ENCODE measurements around the gene NT5E. TPM values are rescaled to one million over a fixed set of nuclear protein-coding genes. Genes with fewer than 3 reads are reported as not detected.

NT5E gene
- total RNA-seq, 2 experiments from 2014 or later, result 3.7 to 3.8 TPM

DNA sequence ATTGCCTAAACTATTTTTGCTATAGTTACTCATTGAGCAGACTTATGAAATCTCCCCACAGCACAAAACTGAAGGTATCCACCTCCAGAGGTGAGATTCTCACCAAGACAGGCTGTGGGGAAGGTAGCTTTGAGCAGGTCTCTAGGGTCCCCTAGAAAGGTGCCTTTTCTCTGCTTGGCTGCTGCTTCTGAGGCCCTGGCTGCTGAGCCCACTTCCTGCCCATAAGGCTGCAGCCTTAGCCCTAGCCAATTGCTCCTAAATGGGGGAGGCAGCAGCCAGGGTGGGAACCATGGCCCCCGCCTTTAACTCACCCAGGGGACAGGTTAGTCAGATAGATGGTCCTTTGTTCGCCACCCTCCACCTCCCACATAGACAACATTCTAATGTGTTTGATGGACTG lies 3.6 kb downstream of the NT5E start:
- Mint-ChIP-seq H3K4me1 (ENCODE audit: low read depth) (peaks cover 18% of the 10 kb centered on the region), H3K36me3 (no peaks in the 10 kb centered on the region), H3K27ac (no peak overlapping the region), H3K27me3 (peaks cover 49% of the 10 kb centered on the region), H3K4me3 (no peak overlapping the region), H3K9me3 (no peaks in the 10 kb centered on the region)
- intact Hi-C loops (cut with micrococcal nuclease), result no loop called here
- no peak for DNase-seq
- ChIA-PET POLR2A (no interaction called here), CTCF (no interaction called here)

DNA sequence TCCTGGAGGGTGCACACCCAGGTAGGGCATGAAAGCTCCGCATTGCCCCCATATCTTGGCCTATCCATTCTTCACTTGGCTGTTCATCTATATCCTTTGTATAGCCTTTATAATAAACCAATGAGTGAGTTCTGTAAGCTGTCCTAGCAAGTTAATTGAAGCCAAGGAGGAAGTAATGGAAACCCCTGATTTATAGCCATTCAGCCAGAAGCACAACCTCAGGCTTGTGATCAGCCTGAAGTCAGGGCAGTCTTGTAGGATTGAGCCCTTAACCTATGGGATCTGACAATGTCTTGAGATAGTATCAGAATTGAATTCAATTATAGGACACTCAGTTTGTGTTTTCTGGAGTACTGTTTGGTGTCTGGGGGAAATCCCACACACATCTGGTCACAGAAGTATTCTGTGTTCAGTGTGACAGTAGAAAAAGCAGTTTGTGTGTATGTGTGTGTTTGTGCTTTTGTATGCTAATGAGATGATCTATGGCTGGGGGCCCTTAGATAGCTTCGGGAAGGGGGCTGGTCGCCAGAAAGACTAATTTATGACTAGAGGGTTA lies 5.7 kb downstream of the NT5E start:
- Mint-ChIP-seq H3K9me3 (no peaks in the 10 kb centered on the region), H3K4me3 (no peak overlapping the region), H3K4me1 (ENCODE audit: low read depth) (peaks cover 12% of the 10 kb centered on the region), H3K27ac (no peak overlapping the region), H3K36me3 (no peaks in the 10 kb centered on the region), H3K27me3 (peaks cover 35% of the 10 kb centered on the region)
- ChIA-PET CTCF (interaction anchor here (1.5 kb wide), 1 partner anchor 28 kb away, joined by 5 read pairs; no protein-coding TSS in a partner anchor), POLR2A (no interaction called here)
- no peak for DNase-seq
- intact Hi-C loops (cut with micrococcal nuclease), result no loop called here

DNA sequence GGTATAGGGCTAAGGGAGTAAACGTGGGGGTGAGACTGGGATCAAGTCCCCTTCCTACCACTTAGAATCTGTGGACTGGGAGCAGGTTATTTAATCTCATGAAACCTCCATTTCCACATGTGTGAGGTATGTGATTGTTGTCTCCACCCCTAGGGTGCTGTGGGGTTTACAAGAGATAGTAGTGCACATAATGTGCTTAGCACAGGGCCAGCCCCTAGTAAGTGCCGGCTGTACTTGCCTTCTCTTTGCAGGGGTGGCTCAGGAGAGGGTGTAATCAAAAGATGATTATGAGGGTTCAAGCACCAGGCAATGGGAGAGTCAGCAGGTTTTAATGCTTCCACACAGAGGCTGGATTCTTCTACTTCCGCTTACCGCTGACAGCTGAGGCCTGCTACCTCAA lies 6.9 kb downstream of the NT5E start:
- Mint-ChIP-seq H3K4me1 (ENCODE audit: low read depth) (peaks cover 19% of the 10 kb centered on the region), H3K36me3 (no peaks in the 10 kb centered on the region), H3K27ac (no peak overlapping the region), H3K9me3 (no peaks in the 10 kb centered on the region), H3K27me3 (peaks cover 25% of the 10 kb centered on the region), H3K4me3 (no peak overlapping the region)
- POLR2A ChIA-PET, result no interaction called here
- DNase-seq, result no peak
- CTCF ChIA-PET, result no interaction called here
- intact Hi-C loops (cut with micrococcal nuclease), result no loop called here

DNA sequence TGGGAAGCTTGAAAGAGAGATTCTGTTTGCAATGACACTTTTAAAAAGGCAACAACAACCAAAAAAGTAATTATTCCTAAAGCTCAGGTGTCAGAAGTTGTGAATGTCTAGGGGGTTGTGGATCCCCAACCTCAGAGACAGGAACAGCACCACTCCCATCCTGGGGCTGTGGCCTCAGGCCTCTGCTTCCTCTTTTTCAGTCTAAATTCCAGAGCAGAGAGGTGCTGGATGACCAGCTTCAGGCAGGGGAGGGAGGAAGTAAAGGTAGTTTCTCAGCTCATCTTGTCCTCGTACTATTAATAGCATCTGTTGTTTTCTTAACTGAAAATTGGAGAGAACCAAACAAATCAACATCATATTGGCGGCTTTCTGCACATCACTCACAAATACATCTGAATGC lies 8.3 kb downstream of the NT5E start:
- no peak overlapping the region for H3K27ac Mint-ChIP-seq
- POLR2A ChIA-PET, result interaction anchor here (1.2 kb wide), 1 partner anchor 25 kb away, joined by 3 read pairs; no protein-coding TSS in a partner anchor
- H3K4me3 Mint-ChIP-seq, result no peak overlapping the region
- CTCF ChIA-PET, result interaction anchor here (1.2 kb wide), 1 partner anchor 26 kb away, joined by 3 read pairs; no protein-coding TSS in a partner anchor
- peaks cover 23% of the 10 kb centered on the region for H3K27me3 Mint-ChIP-seq
- DNase-seq, result no peak
- peaks cover 27% of the 10 kb centered on the region for H3K4me1 Mint-ChIP-seq (ENCODE audit: low read depth)
- no peaks in the 10 kb centered on the region for H3K9me3 Mint-ChIP-seq
- intact Hi-C loops (cut with micrococcal nuclease), result no loop called here
- H3K36me3 Mint-ChIP-seq, result no peaks in the 10 kb centered on the region

DNA sequence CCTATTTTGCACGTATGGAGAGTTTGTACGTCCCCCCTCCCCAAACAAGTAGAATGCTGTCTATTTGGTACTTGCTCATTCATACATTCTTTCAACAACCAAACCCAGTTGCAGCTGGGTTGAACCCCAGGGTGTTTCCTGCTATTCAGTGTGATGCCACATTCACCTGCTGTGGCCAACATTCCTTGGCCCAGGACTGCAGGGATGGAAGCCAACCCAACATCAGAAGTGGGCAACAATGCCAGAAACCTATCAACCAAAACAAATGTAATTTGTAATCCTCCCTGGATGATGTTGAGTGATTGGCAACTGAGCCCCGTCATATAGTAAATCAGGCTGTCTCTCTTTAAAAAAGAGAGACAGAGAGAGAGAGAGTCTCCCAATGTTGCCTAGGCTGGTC lies 8.9 kb downstream of the NT5E start:
- no peaks in the 10 kb centered on the region for H3K36me3 Mint-ChIP-seq
- H3K27ac Mint-ChIP-seq, result no peak overlapping the region
- no peak for DNase-seq
- ChIA-PET POLR2A (interaction anchor here (1.2 kb wide), 1 partner anchor 24 kb away, joined by 3 read pairs; no protein-coding TSS in a partner anchor), CTCF (interaction anchor here (1.2 kb wide), 2 partner anchors 24 to 26 kb away, joined by 3 to 4 read pairs; no protein-coding TSS in a partner anchor)
- H3K27me3 Mint-ChIP-seq, result peaks cover 23% of the 10 kb centered on the region
- peaks cover 32% of the 10 kb centered on the region for H3K4me1 Mint-ChIP-seq (ENCODE audit: low read depth)
- no peaks in the 10 kb centered on the region for H3K9me3 Mint-ChIP-seq
- intact Hi-C loops (cut with micrococcal nuclease), result no loop called here
- no peak overlapping the region for H3K4me3 Mint-ChIP-seq

DNA sequence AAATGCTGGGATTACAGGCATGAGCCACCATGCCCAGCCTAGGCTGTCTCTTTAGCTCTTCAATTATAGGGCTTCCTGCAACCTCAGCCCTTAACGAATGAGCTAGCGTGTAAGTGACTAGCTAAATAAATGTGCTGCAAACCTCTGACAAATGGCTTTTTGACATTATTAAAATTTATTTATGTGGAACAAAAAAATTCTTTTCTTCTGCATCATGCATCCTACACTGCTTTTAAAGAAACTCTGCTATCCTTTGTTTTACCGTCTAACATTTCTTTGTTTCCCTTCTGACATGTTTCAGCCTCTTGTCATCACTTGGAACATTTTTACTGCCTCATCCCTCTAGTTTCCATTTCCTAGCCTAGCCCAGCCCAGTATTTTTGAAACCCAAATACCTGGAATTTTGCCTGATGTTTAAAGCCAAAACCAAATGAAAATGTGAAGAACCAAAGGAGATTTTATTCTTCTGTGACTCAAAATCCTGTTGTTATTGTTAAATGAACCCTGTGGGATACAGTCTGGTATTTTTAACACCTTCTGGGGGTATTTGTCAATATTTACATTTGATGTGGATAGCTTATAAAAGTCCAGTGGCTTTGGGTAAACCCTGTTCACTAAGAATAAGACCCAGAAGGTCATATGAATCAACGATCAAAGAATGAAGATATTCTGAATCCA lies 9.5 kb downstream of the NT5E start:
- ChIA-PET POLR2A (no interaction called here), CTCF (interaction anchor here (1.2 kb wide), 1 partner anchor 23 kb away, joined by 4 read pairs; no protein-coding TSS in a partner anchor)
- intact Hi-C loops (cut with micrococcal nuclease), result no loop called here
- H3K36me3 Mint-ChIP-seq, result no peaks in the 10 kb centered on the region
- no peaks in the 10 kb centered on the region for H3K9me3 Mint-ChIP-seq
- no peak for DNase-seq
- H3K4me1 Mint-ChIP-seq (ENCODE audit: low read depth), result peaks cover 38% of the 10 kb centered on the region
- no peak overlapping the region for H3K27ac Mint-ChIP-seq
- no peak overlapping the region for H3K4me3 Mint-ChIP-seq
- H3K27me3 Mint-ChIP-seq, result peaks cover 19% of the 10 kb centered on the region

DNA sequence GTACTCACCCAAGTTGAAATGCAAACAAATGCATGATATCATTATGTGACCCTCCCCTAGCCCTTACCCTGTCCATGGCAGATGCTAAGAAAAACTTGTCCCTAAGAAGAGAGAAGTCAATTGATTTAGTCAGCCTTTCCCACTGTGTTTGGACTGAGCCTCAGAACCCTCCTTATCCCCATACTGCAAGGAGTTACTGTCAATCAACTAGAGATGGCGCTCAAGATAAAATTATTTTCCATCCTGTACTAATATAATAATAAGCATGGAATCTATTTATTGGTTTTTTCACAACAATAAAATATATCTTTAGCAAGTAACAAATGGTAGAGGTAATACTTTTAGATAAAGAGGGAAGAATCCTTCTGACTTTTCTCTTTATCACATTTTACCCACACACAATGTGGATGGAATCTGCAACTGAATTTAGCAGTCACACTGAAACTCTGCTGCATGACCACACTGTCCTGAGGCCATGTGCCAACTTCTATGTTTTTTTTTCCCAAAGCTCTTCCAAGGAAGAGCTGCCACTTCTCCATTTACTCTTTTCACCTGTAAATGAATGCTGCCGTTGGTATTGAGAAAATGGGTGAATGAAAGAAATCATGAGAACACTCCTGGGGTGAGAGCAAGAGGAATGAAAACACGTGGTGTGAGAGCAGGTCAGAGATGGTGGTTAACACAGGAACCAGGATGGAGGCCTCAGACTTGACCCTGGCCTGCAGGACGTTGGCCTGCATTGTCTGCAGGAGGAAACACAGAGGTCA lies 10.5 kb downstream of the NT5E start:
- H3K36me3 Mint-ChIP-seq, result no peaks in the 10 kb centered on the region
- ChIA-PET POLR2A (no interaction called here), CTCF (no interaction called here)
- H3K4me3 Mint-ChIP-seq, result no peak overlapping the region
- peak overlapping the region; percentile 38 for H3K27ac Mint-ChIP-seq
- DNase-seq, result no peak
- no peaks in the 10 kb centered on the region for H3K9me3 Mint-ChIP-seq
- intact Hi-C loops (cut with micrococcal nuclease), result loop anchor here (5.0 kb wide), 2 partner anchors 182 to 212 kb away; partner anchors contain the start of gene SYNCRIP
- H3K27me3 Mint-ChIP-seq, result peaks cover 19% of the 10 kb centered on the region
- H3K4me1 Mint-ChIP-seq (ENCODE audit: low read depth), result peaks cover 47% of the 10 kb centered on the region

DNA sequence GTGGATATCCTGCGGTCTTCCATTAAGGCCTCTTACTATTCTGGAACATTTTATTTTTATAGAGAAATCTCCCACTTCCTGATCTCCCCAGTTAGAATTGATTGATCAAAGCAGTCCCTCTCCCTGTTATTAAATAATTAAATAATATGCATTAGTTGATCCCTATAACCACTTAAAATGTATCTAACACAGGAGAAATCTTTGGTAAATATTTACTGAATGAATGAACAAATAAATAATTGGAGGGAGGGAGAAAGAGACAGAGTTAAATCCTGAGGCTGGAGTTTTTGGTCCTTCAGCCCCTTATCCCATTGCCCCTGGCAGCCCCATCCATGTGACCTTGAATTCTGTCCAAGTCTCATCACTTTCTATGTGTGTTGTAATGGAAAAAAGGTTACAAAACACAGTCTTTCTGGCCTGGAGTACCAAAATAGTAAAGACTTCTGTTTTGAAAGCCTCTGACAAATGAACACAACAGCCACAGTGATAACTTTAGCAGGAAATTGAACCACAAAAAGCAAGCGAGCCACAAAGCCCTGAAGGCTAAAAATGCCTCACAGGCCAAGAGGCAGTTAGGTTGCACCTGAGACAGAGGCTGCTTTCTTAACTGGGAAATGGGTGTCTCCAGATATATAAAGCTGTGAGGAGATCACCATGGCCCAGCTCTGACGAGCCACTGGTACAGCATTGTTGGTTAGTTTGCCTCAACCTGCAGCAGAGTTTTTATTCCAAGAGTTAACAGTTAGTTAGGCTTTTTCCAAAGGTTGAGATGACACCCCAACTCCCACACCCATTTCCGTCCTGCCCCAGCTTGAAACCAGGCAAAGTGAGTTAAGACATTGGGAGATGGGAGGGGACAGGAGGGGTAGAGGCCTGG lies 11.3 kb downstream of the NT5E start:
- intact Hi-C loops (cut with micrococcal nuclease), result loop anchor here (1.0 to 5.0 kb wide), 3 partner anchors 11 to 211 kb away; partner anchors contain the start of genes NT5E and SYNCRIP
- DNase-seq, result peak; percentile 60
- H3K27ac Mint-ChIP-seq, result peak overlapping the region; percentile 72
- peaks cover 21% of the 10 kb centered on the region for H3K27me3 Mint-ChIP-seq
- ChIA-PET CTCF (interaction anchor here (1.1 to 4.1 kb wide), 2 partner anchors 11 to 22 kb away, joined by 3 to 37 read pairs; partner anchors contain the start of gene NT5E), POLR2A (interaction anchor here (1.0 to 1.4 kb wide), 3 partner anchors 11 to 22 kb away, joined by 3 read pairs; partner anchors contain the start of gene NT5E)
- no peaks in the 10 kb centered on the region for H3K9me3 Mint-ChIP-seq
- H3K4me3 Mint-ChIP-seq, result no peak overlapping the region
- H3K36me3 Mint-ChIP-seq, result no peaks in the 10 kb centered on the region
- peaks cover 55% of the 10 kb centered on the region for H3K4me1 Mint-ChIP-seq (ENCODE audit: low read depth)

DNA sequence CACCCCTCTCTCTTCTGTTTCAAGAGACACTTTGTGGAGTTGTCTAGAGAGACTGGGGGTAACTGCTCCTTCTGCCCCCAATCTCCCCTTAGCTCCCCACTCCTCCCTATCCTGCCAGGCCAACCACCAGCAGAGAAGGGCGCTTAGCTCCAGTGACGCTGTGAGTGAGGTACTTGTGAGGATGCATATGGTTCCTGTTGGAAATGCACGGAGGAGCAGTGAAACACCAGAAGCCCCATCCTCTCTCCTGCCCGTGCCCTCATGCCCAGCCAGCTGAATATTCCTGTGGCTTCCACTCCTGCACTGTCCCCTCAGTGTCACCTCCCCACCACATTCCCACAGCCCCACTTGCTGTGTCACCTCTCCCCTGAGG lies 11.9 kb downstream of the NT5E start:
- no peaks in the 10 kb centered on the region for H3K36me3 Mint-ChIP-seq
- no peaks in the 10 kb centered on the region for H3K9me3 Mint-ChIP-seq
- peaks cover 15% of the 10 kb centered on the region for H3K27me3 Mint-ChIP-seq
- DNase-seq, result no peak
- ChIA-PET POLR2A (interaction anchor here (1.0 to 1.4 kb wide), 4 partner anchors 11 to 216 kb away, joined by 3 to 4 read pairs (median 3); partner anchors contain the start of gene NT5E), CTCF (interaction anchor here (1.1 to 4.1 kb wide), 2 partner anchors 12 to 22 kb away, joined by 3 to 37 read pairs; partner anchors contain the start of gene NT5E)
- intact Hi-C loops (cut with micrococcal nuclease), result loop anchor here (1.0 to 5.0 kb wide), 3 partner anchors 11 to 211 kb away; partner anchors contain the start of genes NT5E and SYNCRIP
- no peak overlapping the region for H3K4me3 Mint-ChIP-seq
- peaks cover 55% of the 10 kb centered on the region for H3K4me1 Mint-ChIP-seq (ENCODE audit: low read depth)
- peak overlapping the region; percentile 72 for H3K27ac Mint-ChIP-seq

DNA sequence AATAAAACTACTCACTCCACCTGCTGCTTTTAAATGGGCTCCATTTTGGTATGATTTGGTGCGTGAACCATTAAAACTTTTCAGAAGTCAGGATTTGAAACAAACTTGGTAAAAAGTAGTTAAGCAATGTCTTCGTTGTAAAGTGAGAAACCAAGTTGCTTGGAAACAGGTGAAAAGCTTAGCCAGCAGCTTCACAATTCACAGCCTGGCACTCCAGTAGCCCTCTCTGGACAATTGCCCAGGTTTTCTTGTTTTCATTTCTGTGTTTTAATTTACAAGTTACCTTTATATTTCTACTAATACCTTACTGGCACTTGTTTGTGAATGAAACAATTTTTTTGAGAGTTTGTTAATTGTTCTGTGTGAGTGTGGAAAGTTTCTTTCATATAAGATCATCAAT lies 12.8 kb downstream of the NT5E start:
- POLR2A ChIA-PET, result interaction anchor here (1.3 kb wide), 1 partner anchor 215 kb away, joined by 4 read pairs; no protein-coding TSS in a partner anchor
- no peak overlapping the region for H3K27ac Mint-ChIP-seq
- no peaks in the 10 kb centered on the region for H3K36me3 Mint-ChIP-seq
- DNase-seq, result no peak
- intact Hi-C loops (cut with micrococcal nuclease), result loop anchor here (5.0 kb wide), 2 partner anchors 180 to 210 kb away; partner anchors contain the start of gene SYNCRIP
- no peak overlapping the region for H3K4me3 Mint-ChIP-seq
- H3K9me3 Mint-ChIP-seq, result no peaks in the 10 kb centered on the region
- peaks cover 12% of the 10 kb centered on the region for H3K27me3 Mint-ChIP-seq
- H3K4me1 Mint-ChIP-seq (ENCODE audit: low read depth), result peaks cover 55% of the 10 kb centered on the region
- CTCF ChIA-PET, result interaction anchor here (4.1 kb wide), 1 partner anchor 21 kb away, joined by 37 read pairs; no protein-coding TSS in a partner anchor
